PC-9 (cell line): Measurements from ENCODE around the gene MCTP1. TPM values are rescaled to one million over a fixed set of nuclear protein-coding genes. Genes with fewer than 3 reads are reported as not detected.

Source experiments
- BruUV-seq: library from RNA; stranded (reverse); fragments of 400-500 nt; replicated peaks from 2 replicates; lab custom pipeline; 2021; lab: Mats Ljungman, UMichigan
- CTCF ChIA-PET: fragments of 300-600 bp; sonication (Branson Sonifier 250); formaldehyde crosslinking; loops from one replicate; lab custom pipeline; 2022; ENCODE audit warnings: antibody characterized with exemption; lab: Charles Lee
- POLR2A ChIA-PET: fragments of 300-600 bp; sonication (Branson Sonifier 250); formaldehyde crosslinking; loops from one replicate; lab custom pipeline; 2022; ENCODE audit warnings: antibody characterized with exemption; ENCODE audit not compliant: unreplicated experiment; lab: Charles Lee
- DNase-seq, 2 experiments: peaks; one replicate each; pipeline versions ENCODE4 v3.0.0 to v3.0.0-alpha.2; 2015 to 2022; ENCODE audit warnings: mixed read lengths in 1 of 2
- H2AFZ ChIP-seq: fragments of 200-600 bp; sonication (generic); 2 replicates; pipeline ENCODE4 v1.8.1; 2017; ENCODE audit warnings: antibody characterized with exemption
- H3F3A ChIP-seq: fragments of 200-600 bp; sonication (generic); 2 replicates; pipeline ENCODE4 v1.8.1; 2017; ENCODE audit warnings: antibody characterized with exemption, mild to moderate bottlenecking, low read depth; ENCODE audit not compliant: insufficient read depth
- H3K27ac ChIP-seq: fragments of 200-600 bp; sonication (generic); 2 replicates; pipeline ENCODE4 v1.6.1; 2016; ENCODE audit warnings: mixed run types
- H3K27me3 ChIP-seq: fragments of 200-600 bp; sonication (generic); 2 replicates; pipeline ENCODE4 v1.6.1; 2016; ENCODE audit warnings: low read depth, mixed run types; ENCODE audit not compliant: insufficient read depth
- H3K36me3 ChIP-seq: fragments of 200-600 bp; sonication (generic); 2 replicates; pipeline ENCODE4 v1.6.1; 2016; ENCODE audit warnings: low read depth, mixed run types
- H3K4me1 ChIP-seq: fragments of 200-600 bp; sonication (generic); replicated peaks from 2 replicates; pipeline ENCODE4 v1.6.1; 2016; ENCODE audit warnings: mixed run types; ENCODE audit not compliant: insufficient read depth
- H3K4me2 ChIP-seq: fragments of 200-600 bp; sonication (generic); 2 replicates; pipeline ENCODE4 v1.6.1; 2017; ENCODE audit warnings: mixed run types
- H3K4me3 ChIP-seq: fragments of 200-600 bp; sonication (generic); 2 replicates; pipeline ENCODE4 v1.6.1; 2016; ENCODE audit warnings: mixed run types
- H3K79me2 ChIP-seq: fragments of 200-600 bp; sonication (generic); 2 replicates; pipeline ENCODE4 v1.6.1; 2017; ENCODE audit warnings: low read depth, mixed run types
- H3K9me2 ChIP-seq: fragments of 200-600 bp; sonication (generic); 2 replicates; pipeline ENCODE4 v1.8.1; 2017; ENCODE audit warnings: mild to moderate bottlenecking; ENCODE audit not compliant: insufficient read depth
- H3K9me3 ChIP-seq: fragments of 200-600 bp; sonication (generic); 2 replicates; pipeline ENCODE4 v1.8.1; 2016; ENCODE audit warnings: low read depth; ENCODE audit not compliant: insufficient read depth
- H4K20me1 ChIP-seq: fragments of 200-600 bp; sonication (generic); 2 replicates; pipeline ENCODE4 v1.8.1; 2017; ENCODE audit not compliant: insufficient read depth
- CTCF ChIP-seq: fragments of 200-600 bp; sonication (generic); conservative IDR thresholded peaks from 2 replicates; pipeline ENCODE4 v1.6.1; 2017; ENCODE audit warnings: mixed run types, antibody characterized with exemption, mild to moderate bottlenecking, moderate library complexity
- EZH2 ChIP-seq: fragments of 200-600 bp; sonication (generic); IDR thresholded peaks from 2 replicates; pipeline ENCODE4 v1.8.0; 2017; ENCODE audit warnings: antibody characterized with exemption, low read depth
- intact Hi-C: fragments of 100-400 bp; cut with micrococcal nuclease; formaldehyde crosslinking; loops from one replicate; pipeline ENCODE4 v1.10.0; 2022; ENCODE audit not compliant: unreplicated experiment
- total RNA-seq: library from RNA; stranded (reverse); gene quantifications from 2 replicates; pipeline ENCODE4 v1.2.3, GENCODE V29; 2021

The MCTP1 gene
- total RNA-seq, 1 experiment from 2014 or later, result 3.9 TPM

DNA sequence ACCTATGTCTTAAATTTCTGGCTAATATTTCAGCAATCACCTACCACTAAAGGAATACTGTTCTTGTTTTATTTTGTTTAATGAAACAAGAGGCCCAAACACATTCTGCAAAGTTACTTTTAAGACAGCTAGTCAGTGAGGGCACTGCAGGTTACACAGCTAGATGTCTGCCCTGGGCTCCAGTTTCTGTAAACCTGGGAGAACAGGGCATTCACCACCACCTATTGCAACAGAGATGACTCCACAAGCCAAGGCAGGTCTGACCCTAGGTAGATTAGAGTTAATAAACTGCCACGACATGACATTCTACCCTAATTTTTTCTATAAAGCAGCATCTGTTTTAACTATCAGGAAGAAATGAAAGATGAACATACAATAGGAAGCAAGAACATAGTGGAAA, 575.6 kb downstream of the MCTP1 start:
- Histone ChIP-seq H2AFZ (no peak overlapping the region), H3K4me1 (no peaks in the 10 kb centered on the region), H3K27me3 (no peaks in the 10 kb centered on the region), H3K79me2 (no peaks in the 10 kb centered on the region), H3K4me3 (no peak overlapping the region), H3K9me3 (no peaks in the 10 kb centered on the region), H3F3A (no peaks in the 10 kb centered on the region), H3K36me3 (no peaks in the 10 kb centered on the region), H3K4me2 (no peak overlapping the region), H3K27ac (no peak overlapping the region), H4K20me1 (no peaks in the 10 kb centered on the region), H3K9me2 (no peaks in the 10 kb centered on the region)
- intact Hi-C loops, result no loop called here
- TF ChIP-seq CTCF, result no peak
- TF ChIP-seq EZH2, result no peak
- no peak for DNase-seq
- ChIA-PET CTCF (no interaction called here), POLR2A (no interaction called here)
- BruUV-seq, result no TSS peak

DNA sequence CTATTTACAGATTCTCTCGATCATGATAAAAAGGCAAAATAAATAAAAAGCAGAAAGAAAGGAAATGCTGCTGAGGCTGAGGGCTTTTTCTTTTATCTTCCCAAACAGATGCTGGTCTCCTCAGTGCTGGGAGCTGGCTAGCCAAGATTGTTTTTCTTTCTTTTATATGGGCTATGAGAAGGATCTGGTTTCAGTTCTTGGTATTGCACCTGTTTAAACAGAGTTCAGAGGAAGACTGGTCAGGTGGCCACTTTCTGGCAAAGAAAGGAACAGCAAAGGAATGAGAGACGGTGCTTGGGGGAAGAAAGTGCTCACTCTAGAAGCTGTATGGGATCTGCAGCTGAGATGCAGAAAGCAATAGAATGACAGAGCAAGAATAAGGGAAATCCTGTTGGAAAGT, 577.5 kb downstream of the MCTP1 start:
- Histone ChIP-seq H4K20me1 (no peaks in the 10 kb centered on the region), H3K4me1 (no peaks in the 10 kb centered on the region), H3K4me2 (no peak overlapping the region), H3K4me3 (no peak overlapping the region), H3K9me3 (no peaks in the 10 kb centered on the region), H3K79me2 (no peaks in the 10 kb centered on the region), H3K27ac (no peak overlapping the region), H3K36me3 (no peaks in the 10 kb centered on the region), H3F3A (no peaks in the 10 kb centered on the region), H2AFZ (no peak overlapping the region), H3K27me3 (no peaks in the 10 kb centered on the region), H3K9me2 (no peaks in the 10 kb centered on the region)
- ChIA-PET CTCF (no interaction called here), POLR2A (interaction anchor here (0.6 kb wide), 1 partner anchor 15 kb away, joined by 4 read pairs; no protein-coding TSS in a partner anchor)
- DNase-seq, result no peak
- intact Hi-C loops, result no loop called here
- BruUV-seq, result no TSS peak
- no peak for TF ChIP-seq EZH2
- TF ChIP-seq CTCF, result no peak

- H3K4me3 ChIP-seq, result no peak overlapping the region
- no peak overlapping the region for H2AFZ ChIP-seq
- no peak for DNase-seq
- no peaks in the 10 kb centered on the region for H3K9me3 ChIP-seq
- ChIA-PET CTCF (no interaction called here), POLR2A (no interaction called here)
- H3K27me3 ChIP-seq, result no peaks in the 10 kb centered on the region
- H3F3A ChIP-seq, result no peaks in the 10 kb centered on the region
- no peaks in the 10 kb centered on the region for H4K20me1 ChIP-seq
- no peaks in the 10 kb centered on the region for H3K36me3 ChIP-seq
- H3K4me2 ChIP-seq, result no peak overlapping the region
- no peaks in the 10 kb centered on the region for H3K9me2 ChIP-seq
- H3K4me1 ChIP-seq, result no peaks in the 10 kb centered on the region
- intact Hi-C loops, result no loop called here
- no peak overlapping the region for H3K27ac ChIP-seq
- BruUV-seq, result no TSS peak
- no peaks in the 10 kb centered on the region for H3K79me2 ChIP-seq
- TF ChIP-seq CTCF (no peak), EZH2 (no peak)
These were observed 579.5 kb downstream of the MCTP1 start for GRCh38 chr5:94705427-94705826.
